ENCODE data around the gene DCAF8. TPM values are rescaled to one million over a fixed set of nuclear protein-coding genes. Genes with fewer than 3 reads are reported as not detected.

Gene DCAF8
- total and polyA plus RNA-seq, 2 donors (not counting 3 experiments of a cell fraction or from before 2014, with no cell fraction given), result 85.5 to 106 TPM

DNA sequence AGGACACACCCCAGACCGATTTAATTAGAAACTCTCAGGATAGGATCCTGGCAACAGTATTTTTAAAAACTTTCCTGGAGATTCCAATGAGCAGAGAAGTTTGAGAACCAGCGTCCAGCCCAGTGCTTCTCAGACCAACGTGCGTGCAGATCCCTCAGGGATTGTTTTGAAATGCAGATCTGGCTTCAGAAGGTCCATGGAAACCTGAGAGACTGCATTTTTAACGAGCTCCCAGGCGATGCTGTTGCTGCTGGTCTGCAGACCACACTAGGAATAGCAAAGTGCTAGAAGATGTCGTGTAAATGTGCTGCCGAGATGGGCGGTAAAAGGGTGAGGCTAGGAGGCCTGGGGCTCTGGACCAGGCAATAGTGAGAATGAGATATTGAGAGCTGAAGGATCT lies 90.4 kb downstream of the DCAF8 start:
- no peak overlapping the region for H3K4me3 ChIP-seq (replicated peaks in 1 of 3; ENCODE audit: insufficient read depth in 1 of 3, low read depth in 1 of 3, low read length in 3 of 3)
- no peak overlapping the region for H3K9ac ChIP-seq (replicated peaks; ENCODE audit: extremely low read depth, insufficient read depth, low read length)
- no peaks in the 10 kb centered on the region for H3K9me1 ChIP-seq (replicated peaks; ENCODE audit: control insufficient read depth, extremely low read depth, insufficient read depth, low read length)
- FAIRE-seq (no peak), DNase-seq (ENCODE audit: low read depth, low spot score) (no peak)
- no peaks in the 10 kb centered on the region for H3K9me3 ChIP-seq (replicated peaks; ENCODE audit: control insufficient read depth, insufficient read depth, low read length)
- no peaks in the 10 kb centered on the region for H3K79me2 ChIP-seq (ENCODE audit: control insufficient read depth, insufficient read depth, low read length)
- H3K27ac ChIP-seq (ENCODE audit: insufficient read depth, low read depth, low read length), result no peak overlapping the region
- H3K36me3 ChIP-seq (ENCODE audit: control insufficient read depth in 2 of 2, extremely low read depth in 1 of 2, insufficient read depth in 2 of 2, low read length in 2 of 2), result no peaks in the 10 kb centered on the region
- intact Hi-C loops (cut with micrococcal nuclease) (no loop called here), dilution Hi-C loops (cut with MboI; ENCODE audit: extremely low pct_ligation_motif_present, low sequenced_read_pairs) (no loop called here)
- no peak overlapping the region for H2AFZ ChIP-seq (ENCODE audit: low read depth, low read length)
- TF ChIP-seq POLR2A (IDR thresholded peaks at IDR 0.05; ENCODE audit: low read depth, low read length) (no peak), EZH2 (IDR thresholded peaks at IDR 0.05; ENCODE audit: borderline replicate concordance, low read depth, low read length, severe bottlenecking) (no peak)
- ChIA-PET CTCF (interaction anchor here (1.3 to 1.4 kb wide), 2 partner anchors 23 to 80 kb away, joined by 4 read pairs; no protein-coding TSS in a partner anchor), POLR2A (no interaction called here)
- no peak overlapping the region for H3K4me2 ChIP-seq (ENCODE audit: insufficient read depth, low read length)
- BruUV-seq (replicated peaks), result no TSS peak
- H4K20me1 ChIP-seq (replicated peaks; ENCODE audit: control insufficient read depth, extremely low read depth, insufficient read depth, low read length), result no peaks in the 10 kb centered on the region
- H3K4me1 ChIP-seq (ENCODE audit: control insufficient read depth, extremely low read depth, insufficient read depth, low read length), result no peaks in the 10 kb centered on the region
- H3K27me3 ChIP-seq (ENCODE audit: control insufficient read depth in 2 of 2, insufficient read depth in 2 of 2, low read length in 2 of 2), result peaks cover 5 to 17% of the 10 kb centered on the region in 2 experiments

- H3K4me1 ChIP-seq (ENCODE audit: control insufficient read depth, extremely low read depth, insufficient read depth, low read length), result no peaks in the 10 kb centered on the region
- BruUV-seq (replicated peaks), result no TSS peak
- DNase-seq (ENCODE audit: low read depth, low spot score), result no peak
- no peak overlapping the region for H3K4me3 ChIP-seq (replicated peaks in 1 of 3; ENCODE audit: insufficient read depth in 1 of 3, low read depth in 1 of 3, low read length in 3 of 3)
- no peaks in the 10 kb centered on the region for H3K9me3 ChIP-seq (replicated peaks; ENCODE audit: control insufficient read depth, insufficient read depth, low read length)
- H3K9ac ChIP-seq (replicated peaks; ENCODE audit: extremely low read depth, insufficient read depth, low read length), result no peak overlapping the region
- no peaks in the 10 kb centered on the region for H4K20me1 ChIP-seq (replicated peaks; ENCODE audit: control insufficient read depth, extremely low read depth, insufficient read depth, low read length)
- intact Hi-C loops (cut with micrococcal nuclease), result no loop called here
- no peaks in the 10 kb centered on the region for H3K79me2 ChIP-seq (ENCODE audit: control insufficient read depth, insufficient read depth, low read length)
- no peaks in the 10 kb centered on the region for H3K9me1 ChIP-seq (replicated peaks; ENCODE audit: control insufficient read depth, extremely low read depth, insufficient read depth, low read length)
- peaks cover 7 to 17% of the 10 kb centered on the region in 2 experiments for H3K27me3 ChIP-seq (ENCODE audit: control insufficient read depth in 2 of 2, insufficient read depth in 2 of 2, low read length in 2 of 2)
- H3K27ac ChIP-seq (ENCODE audit: insufficient read depth, low read depth, low read length), result no peak overlapping the region
- ChIA-PET CTCF (interaction anchor here (1.2 to 1.7 kb wide), 2 partner anchors 22 to 81 kb away, joined by 3 to 5 read pairs (median 4); no protein-coding TSS in a partner anchor), POLR2A (no interaction called here)
- no peak overlapping the region for H2AFZ ChIP-seq (ENCODE audit: low read depth, low read length)
- TF ChIP-seq CTCF (IDR thresholded peaks at IDR 0.05; ENCODE audit: extremely low read depth in 1 of 2, insufficient read depth in 1 of 2, low read depth in 1 of 2, low read length in 2 of 2) (no peak), EZH2 (IDR thresholded peaks at IDR 0.05; ENCODE audit: borderline replicate concordance, low read depth, low read length, severe bottlenecking) (no peak), JUN (IDR thresholded peaks at IDR 0.05; ENCODE audit: borderline replicate concordance, insufficient read depth, insufficient read length, low read depth) (no peak), GATA2 (IDR thresholded peaks at IDR 0.05; ENCODE audit: insufficient read depth, insufficient read length, low read depth, low read length) (no peak), FOS (IDR thresholded peaks at IDR 0.05; ENCODE audit: borderline replicate concordance, insufficient read depth, low read length) (no peak), POLR2AphosphoS5 (IDR thresholded peaks at IDR 0.05; ENCODE audit: insufficient read depth, low read depth, low read length) (no peak), MYC (IDR thresholded peaks at IDR 0.05; ENCODE audit: low read depth, low read length) (no peak), POLR2A (IDR thresholded peaks at IDR 0.05; ENCODE audit: low read depth, low read length) (no peak)
- TF ChIP-seq, protein P1, sequence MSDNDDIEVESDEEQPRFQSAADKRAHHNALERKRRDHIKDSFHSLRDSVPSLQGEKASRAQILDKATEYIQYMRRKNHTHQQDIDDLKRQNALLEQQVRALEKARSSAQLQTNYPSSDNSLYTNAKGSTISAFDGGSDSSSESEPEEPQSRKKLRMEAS (IDR thresholded peaks at IDR 0.05; ENCODE audit: insufficient read depth, insufficient read length), result no peak
- no peak overlapping the region for H3K4me2 ChIP-seq (ENCODE audit: insufficient read depth, low read length)
- dilution Hi-C loops (cut with MboI; ENCODE audit: extremely low pct_ligation_motif_present, low sequenced_read_pairs), result no loop called here
- FAIRE-seq, result no peak
- H3K36me3 ChIP-seq (ENCODE audit: control insufficient read depth in 2 of 2, extremely low read depth in 1 of 2, insufficient read depth in 2 of 2, low read length in 2 of 2), result no peaks in the 10 kb centered on the region
Measured at GRCh38 chr1:160171354-160171753, 91.0 kb downstream of the DCAF8 start.

Measured in endothelial cell of umbilical vein (primary cell).